NCI-H2171 (cell line): Measurements from ENCODE around the gene RAB3GAP2.
"Not testable (repeated sequence)": the region's sequence is repeated elsewhere in the genome, so short reads cannot be mapped to it uniquely, and the experiment has no call there.

Source experiments
- DNase-seq: peaks from one replicate; lab custom pipeline; 2025; lab: John Stamatoyannopoulos, UW

RAB3GAP2 gene

GRCh38 chr1:220281159-220281574 is 8.9 kb upstream of the RAB3GAP2 start:
- peak; percentile 7 for DNase-seq

GRCh38 chr1:220280249-220280648 is 8.0 kb upstream of the RAB3GAP2 start:
- DNase-seq: no peak

- DNase-seq: no peak
Observed at GRCh38 chr1:220278991-220279390, 6.7 kb upstream of the RAB3GAP2 start.

GRCh38 chr1:220275430-220275829 is 3.2 kb upstream of the RAB3GAP2 start:
- no peak for DNase-seq

- no peak for DNase-seq
Observed at GRCh38 chr1:220274251-220274855, 2.1 kb upstream of the RAB3GAP2 start.

- no peak for DNase-seq
Observed at GRCh38 chr1:220272841-220273090, 513 bp upstream of the RAB3GAP2 start.

GRCh38 chr1:220271706-220272046 is 577 bp downstream of the RAB3GAP2 start:
- no peak for DNase-seq

GRCh38 chr1:220269036-220269435 is 3.2 kb downstream of the RAB3GAP2 start:
- DNase-seq: no peak

- DNase-seq: no peak
Observed at GRCh38 chr1:220267630-220268029, 4.6 kb downstream of the RAB3GAP2 start.

GRCh38 chr1:220260228-220260627 is 12.0 kb downstream of the RAB3GAP2 start:
- not testable (repeated sequence) for DNase-seq

- DNase-seq: not testable (repeated sequence)
Observed at GRCh38 chr1:220259756-220260155, 12.5 kb downstream of the RAB3GAP2 start.

- DNase-seq: not testable (repeated sequence)
Observed at GRCh38 chr1:220256194-220256593, 16.1 kb downstream of the RAB3GAP2 start.

- DNase-seq: no peak
Observed at GRCh38 chr1:220255204-220255603, 17.0 kb downstream of the RAB3GAP2 start.

- not testable (repeated sequence) for DNase-seq
Observed at GRCh38 chr1:220253290-220253689, 19.0 kb downstream of the RAB3GAP2 start.

- no peak for DNase-seq
Observed at GRCh38 chr1:220251272-220251671, 21.0 kb downstream of the RAB3GAP2 start.

GRCh38 chr1:220250681-220251080 is 21.6 kb downstream of the RAB3GAP2 start:
- DNase-seq: no peak

GRCh38 chr1:220249522-220249921 is 22.7 kb downstream of the RAB3GAP2 start:
- no peak for DNase-seq

GRCh38 chr1:220248715-220249265 is 23.5 kb downstream of the RAB3GAP2 start:
- not testable (repeated sequence) for DNase-seq

GRCh38 chr1:220245900-220246299 is 26.4 kb downstream of the RAB3GAP2 start:
- DNase-seq: not testable (repeated sequence)

GRCh38 chr1:220243947-220244346 is 28.3 kb downstream of the RAB3GAP2 start:
- DNase-seq: no peak

GRCh38 chr1:220241072-220241663 is 31.1 kb downstream of the RAB3GAP2 start:
- DNase-seq: no peak

GRCh38 chr1:220239966-220240365 is 32.3 kb downstream of the RAB3GAP2 start:
- DNase-seq: no peak

GRCh38 chr1:220239213-220239612 is 33.0 kb downstream of the RAB3GAP2 start:
- DNase-seq: no peak

- DNase-seq: not testable (repeated sequence)
Observed at GRCh38 chr1:220236278-220236677, 36.0 kb downstream of the RAB3GAP2 start.
